GM10266 (cell line): Measurements from ENCODE around the gene GPHN.
"Not testable (repeated sequence)": the region's sequence is repeated elsewhere in the genome, so short reads cannot be mapped to it uniquely, and the experiment has no call there.

ENCODE experiments used
- DNase-seq: peaks from one replicate; pipeline ENCODE4 v3.0.0; 2012; ENCODE audit errors: extremely low spot score
- CTCF ChIP-seq: IDR thresholded peaks from 2 replicates; pipeline ENCODE4 v1.5.1; 2012; ENCODE audit warnings: mild to moderate bottlenecking, low read depth; ENCODE audit not compliant: control insufficient read depth, insufficient read depth; ENCODE audit errors: missing control alignments

GPHN gene

GRCh38 chr14:66501592-66501991 is 6.4 kb upstream of the GPHN start:
- no peak for TF ChIP-seq CTCF
- no peak for DNase-seq

GRCh38 chr14:66502836-66503235 is 5.1 kb upstream of the GPHN start:
- not testable (repeated sequence) for DNase-seq

GRCh38 chr14:66503532-66503931 is 4.4 kb upstream of the GPHN start:
- no peak for DNase-seq
- TF ChIP-seq CTCF: no peak

GRCh38 chr14:66507181-66507721 is 696 bp upstream of the GPHN start:
- TF ChIP-seq CTCF: no peak
- DNase-seq: peak; percentile 7

- TF ChIP-seq CTCF: no peak
- no peak for DNase-seq
Measured at GRCh38 chr14:66508547-66508845, 549 bp downstream of the GPHN start.

- DNase-seq: peak; percentile 70
Measured at GRCh38 chr14:66508846-66509621, 1.1 kb downstream of the GPHN start.

GRCh38 chr14:66509874-66510273 is 1.9 kb downstream of the GPHN start:
- no peak for TF ChIP-seq CTCF
- peak; percentile 7 for DNase-seq

More at GRCh38 chr14:66508846-66509621, 1.1 kb downstream of the GPHN start:
- TF ChIP-seq CTCF: no peak
